NCI-H526 (cell line): Measurements from ENCODE around the gene SND1.
A peak's percentile ranks its signal among the peaks of the same experiment; 100 is the strongest.
"Not testable (repeated sequence)": the region's sequence is repeated elsewhere in the genome, so short reads cannot be mapped to it uniquely, and the experiment has no call there.

Source experiments
- DNase-seq, 2 experiments: peaks; one replicate each; lab custom pipeline; 2025; lab: John Stamatoyannopoulos, UW

The SND1 gene

DNA sequence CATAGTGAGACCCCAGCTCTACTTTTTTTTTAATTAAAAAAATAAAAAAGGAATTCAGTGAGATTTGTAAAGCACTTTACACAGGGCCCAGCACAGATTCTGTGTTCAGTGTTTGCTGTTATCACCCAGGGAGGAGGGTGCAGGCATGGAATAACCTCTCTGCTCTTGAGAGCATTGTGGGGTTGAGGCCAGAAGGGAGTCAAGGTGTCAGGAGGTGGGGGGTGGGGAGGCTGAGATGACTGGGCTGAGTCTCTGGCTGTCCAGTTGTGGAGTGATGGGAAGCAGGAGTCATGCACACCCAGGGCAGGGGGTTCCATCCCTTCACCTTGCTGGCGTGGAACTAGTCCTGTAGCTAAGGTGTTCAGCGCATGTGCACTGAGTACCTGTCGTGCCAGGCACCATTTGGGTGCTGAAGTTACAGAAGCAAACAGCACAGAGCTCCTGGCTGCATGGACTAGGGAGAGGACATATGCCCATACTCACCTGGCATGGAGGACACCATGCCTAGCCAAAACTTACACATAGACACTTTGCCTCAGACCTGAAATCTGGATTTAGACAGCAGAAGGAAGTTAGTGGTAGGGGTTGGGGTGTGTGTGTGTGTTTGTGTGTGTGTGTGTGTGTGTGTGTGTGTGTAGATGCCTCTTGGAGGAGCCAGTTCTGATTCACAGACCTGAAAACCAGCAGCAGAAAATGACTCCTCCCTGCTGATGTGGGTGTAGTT is 448.4 kb downstream of the SND1 start:
- no peak for DNase-seq

DNA sequence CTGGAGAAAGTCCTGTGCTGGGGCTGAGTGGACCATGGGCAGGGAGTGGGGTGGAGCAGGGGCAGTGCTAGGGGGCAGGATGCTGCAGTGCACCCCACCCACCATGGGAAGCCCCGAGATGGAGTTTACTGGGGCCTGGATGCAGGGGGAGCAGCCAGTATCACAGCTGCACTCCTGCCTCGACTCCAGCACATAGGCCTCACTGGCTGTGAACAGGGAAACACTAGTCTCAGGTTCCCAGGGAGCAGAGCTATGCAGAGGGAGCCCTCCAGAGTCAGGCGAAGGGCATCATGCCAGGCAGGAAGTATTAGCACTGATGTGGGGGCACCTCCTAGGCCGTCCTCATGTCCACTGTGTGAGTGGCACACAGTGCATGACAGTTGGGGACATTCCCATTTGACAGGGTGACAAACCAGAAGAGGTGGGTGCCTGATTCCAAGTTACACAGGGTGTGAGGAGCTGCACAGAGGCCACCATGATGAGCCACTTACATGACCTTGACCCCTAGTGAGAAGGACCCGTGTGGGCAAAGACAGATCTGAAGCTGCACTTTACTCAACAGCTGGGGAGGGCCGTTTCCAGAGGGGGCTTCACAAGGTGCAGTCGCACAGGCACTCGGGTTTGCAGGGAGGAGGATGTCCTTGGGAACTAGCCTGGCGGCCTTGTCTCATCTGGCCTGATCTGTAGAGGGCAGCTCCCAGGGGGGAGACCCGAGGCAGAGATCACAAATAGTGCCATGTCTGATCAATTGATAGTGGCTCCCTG is 449.1 kb downstream of the SND1 start:
- no peak for DNase-seq

- DNase-seq = no peak
Measured at GRCh38 chr7:128102490-128103291, 450.7 kb downstream of the SND1 start.

GRCh38 chr7:128103498-128104107 is 451.6 kb downstream of the SND1 start:
- DNase-seq = peak in 1 of 2 experiments; percentile 28

- DNase-seq = peak; percentile 18 to 54
Measured at GRCh38 chr7:128104108-128104742, 452.2 kb downstream of the SND1 start.

DNA sequence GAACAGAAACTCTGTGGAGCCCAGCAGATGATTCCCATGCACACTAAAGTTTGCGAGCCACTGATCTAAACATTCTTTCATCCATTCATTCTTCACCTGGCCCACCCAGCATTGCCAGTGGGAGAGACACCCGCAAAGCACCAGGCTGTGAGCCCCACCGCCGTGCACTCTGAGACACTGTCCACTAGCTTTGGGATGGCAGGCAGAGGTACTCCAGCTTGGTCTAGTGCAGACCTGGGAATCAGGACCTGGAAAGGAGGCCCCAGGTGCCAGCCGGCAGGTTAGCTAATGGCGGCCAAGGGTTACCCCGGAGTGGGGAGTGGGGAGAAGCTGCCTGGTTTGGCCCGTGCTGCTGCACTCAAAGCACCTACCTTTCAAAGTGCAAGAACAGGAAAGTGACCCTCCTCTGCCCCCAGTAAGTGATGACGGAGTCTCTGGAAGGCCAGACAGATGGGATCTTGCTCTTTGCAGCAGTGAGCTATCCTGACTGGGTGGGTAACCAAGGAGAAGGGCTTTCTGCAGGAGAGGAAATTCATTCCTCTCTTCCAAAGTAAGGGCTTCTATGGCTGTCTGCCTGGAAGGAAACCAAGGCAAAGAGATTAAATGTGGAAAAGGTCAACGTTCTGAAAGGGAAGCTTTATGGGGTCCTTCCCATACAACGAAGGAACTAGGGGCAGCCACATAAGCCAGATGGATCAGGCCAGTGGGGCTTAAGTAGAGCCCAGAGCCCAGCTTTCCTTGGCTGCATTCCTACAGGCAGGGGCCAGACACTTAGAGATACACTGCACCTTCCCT is 453.4 kb downstream of the SND1 start:
- DNase-seq = no peak

- no peak for DNase-seq
Measured at GRCh38 chr7:128106821-128107220, 454.8 kb downstream of the SND1 start.

DNA sequence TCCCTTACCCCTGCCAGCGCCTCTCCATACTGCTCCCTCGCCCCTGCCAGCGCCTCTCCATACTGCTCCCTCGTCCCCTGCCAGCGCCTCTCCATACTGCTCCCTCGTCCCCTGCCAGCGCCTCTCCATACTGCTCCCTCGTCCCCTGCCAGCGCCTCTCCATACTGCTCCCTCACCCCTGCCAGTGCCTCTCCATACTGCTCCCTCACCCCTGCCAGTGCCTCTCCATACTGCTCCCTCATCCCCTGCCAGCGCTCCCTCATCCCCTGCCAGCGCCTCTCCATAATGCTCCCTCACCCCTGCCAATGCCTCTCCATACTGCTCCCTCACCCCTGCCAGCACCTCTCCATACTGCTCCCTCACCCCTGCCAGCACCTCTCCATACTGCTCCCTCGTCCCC is 455.5 kb downstream of the SND1 start:
- not testable (repeated sequence) for DNase-seq

- DNase-seq = no peak
Measured at GRCh38 chr7:128108129-128108528, 456.1 kb downstream of the SND1 start.

DNA sequence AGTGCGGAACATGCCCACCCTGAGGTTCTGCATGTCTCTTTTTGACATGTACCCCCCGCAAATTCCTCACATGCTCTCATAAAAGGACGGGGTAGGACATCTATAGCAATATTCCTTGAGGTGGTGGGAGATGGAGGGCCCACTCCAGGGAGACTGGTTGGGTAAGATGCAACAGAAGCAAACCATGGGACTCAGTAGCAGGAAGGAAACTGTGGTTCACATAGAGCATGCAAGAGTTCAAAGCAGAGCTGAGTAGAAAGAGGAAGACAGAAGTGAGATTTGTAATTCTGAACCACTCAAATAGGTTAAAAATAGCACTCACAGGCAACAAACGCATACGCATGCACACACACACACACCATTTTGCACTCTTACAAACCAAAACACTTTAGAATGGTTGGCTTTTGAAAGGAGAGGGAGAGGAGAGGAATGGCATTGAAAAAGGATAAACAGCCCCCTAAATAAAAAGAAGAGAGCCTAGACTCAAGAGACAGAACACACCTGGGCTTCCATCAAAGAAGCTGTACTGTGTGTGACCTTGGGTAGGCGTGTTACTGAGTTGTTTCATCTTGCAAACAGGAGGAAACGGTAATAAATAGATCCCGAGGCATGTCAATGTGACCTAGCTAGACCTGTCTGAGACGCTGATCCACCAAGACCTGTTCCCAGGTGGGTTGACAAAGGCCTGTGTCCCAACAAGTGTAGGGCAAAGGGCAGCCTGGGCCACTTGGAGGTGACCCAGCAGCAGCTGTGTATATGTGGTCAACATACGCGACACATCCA is 456.8 kb downstream of the SND1 start:
- no peak for DNase-seq

- not testable (repeated sequence) for DNase-seq
Measured at GRCh38 chr7:128109424-128109969, 457.5 kb downstream of the SND1 start.

- no peak for DNase-seq
Measured at GRCh38 chr7:128110641-128111364, 458.8 kb downstream of the SND1 start.

DNA sequence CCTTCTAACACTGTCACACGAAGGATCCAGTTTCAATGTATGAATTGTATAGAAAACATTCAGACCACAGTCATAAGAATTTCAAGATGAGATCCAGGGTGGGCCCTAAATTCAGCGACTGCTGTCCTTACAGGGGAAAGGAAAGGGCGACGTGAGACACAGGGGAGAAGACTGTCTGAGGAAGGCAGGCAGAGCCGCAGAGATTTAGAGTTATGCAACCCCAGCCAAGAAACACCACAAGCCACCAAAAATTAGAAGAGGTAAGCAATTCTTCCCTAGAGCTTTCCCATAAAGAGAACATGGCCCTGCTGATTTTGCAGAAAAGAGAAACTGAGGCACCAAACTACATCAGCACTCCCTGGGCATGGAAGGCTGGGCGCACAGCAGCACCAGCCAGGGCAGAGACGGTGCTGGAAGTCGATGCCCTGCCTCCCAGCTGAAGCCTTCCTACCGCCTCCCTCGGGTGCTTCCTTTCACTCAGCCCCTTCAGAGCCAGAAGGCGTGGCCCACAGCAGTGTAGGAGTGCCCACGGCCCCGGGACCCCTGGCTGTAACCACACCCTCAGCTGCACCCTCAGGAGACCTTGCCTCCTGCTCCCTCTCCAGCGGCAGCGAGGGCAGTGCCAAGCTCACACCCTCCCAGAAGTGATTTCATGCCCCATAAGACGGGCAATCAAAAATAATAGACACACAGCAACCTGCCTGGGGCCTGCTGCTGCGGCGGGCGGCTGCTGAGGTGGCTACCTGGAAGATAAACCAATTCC is 460.2 kb downstream of the SND1 start:
- peak in 1 of 2 experiments; percentile 31 for DNase-seq

DNA sequence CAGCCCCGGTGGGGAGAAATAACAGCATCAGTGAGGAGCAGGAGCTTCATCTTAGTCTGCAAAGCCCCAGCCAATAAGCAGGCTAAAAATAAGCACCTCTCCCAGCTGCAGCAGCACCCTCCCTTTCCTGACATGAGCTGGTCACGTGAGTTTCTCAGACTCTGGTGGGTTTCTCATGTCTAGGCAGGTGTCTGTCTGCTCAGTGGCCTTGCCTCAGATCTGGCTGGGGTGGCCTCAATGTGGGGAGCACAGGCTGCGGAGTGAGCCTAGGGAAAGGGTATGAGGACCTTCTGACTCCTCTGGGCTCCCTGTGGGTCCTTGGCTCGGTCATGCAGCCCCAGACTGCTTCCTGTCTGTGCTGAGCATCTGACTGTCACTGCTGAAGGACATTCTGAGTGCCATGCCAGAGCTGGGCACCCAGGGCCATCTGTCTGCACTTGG is 460.8 kb downstream of the SND1 start:
- DNase-seq = no peak

DNA sequence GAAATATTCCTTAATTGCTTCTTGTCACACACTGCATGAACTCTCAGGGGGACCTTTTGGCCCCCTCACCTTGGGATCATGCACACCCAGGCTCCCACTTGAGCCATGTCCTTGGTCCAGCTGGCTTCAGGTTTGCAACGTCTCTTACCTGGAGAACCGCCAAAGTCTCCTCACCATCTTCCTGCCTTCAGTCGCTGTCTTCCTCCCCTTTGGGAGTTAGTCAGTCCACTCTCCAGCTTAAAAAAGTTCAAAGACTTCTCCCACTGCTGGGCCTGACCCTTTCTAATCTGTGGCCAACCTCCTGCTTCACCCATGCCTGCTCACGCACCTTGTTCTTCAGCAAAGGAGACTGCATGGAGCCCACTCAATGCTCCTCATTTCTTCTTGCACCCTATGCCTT is 461.8 kb downstream of the SND1 start:
- DNase-seq = no peak

DNA sequence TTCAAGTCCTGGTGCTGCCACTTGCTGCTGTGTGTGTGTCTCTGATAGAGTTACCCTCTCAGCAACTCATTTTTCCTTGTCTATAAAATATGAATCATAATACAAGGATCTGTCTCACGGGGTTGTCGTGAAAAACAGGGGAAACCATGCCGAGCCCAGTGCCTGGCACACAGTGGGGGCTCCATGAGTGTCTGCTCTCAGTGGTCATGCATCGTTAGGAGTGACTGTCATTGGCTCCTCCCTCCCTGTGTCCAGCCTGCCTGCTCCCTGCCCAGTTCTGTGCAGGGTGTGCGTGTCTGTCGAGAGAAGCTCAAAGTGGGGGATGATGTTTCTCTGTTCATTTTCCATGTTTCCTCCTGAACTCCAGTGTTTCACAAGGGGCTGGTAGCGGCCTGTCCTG is 462.8 kb downstream of the SND1 start:
- no peak for DNase-seq

- no peak for DNase-seq
Measured at GRCh38 chr7:128115336-128115820, 463.4 kb downstream of the SND1 start.
